ENCODE measurements around the gene TSSK3. TPM values are rescaled to one million over a fixed set of nuclear protein-coding genes. Genes with fewer than 3 reads are reported as not detected.

TSSK3 gene
- total RNA-seq, 1 donor from 2014 or later = 0.90 TPM

DNA sequence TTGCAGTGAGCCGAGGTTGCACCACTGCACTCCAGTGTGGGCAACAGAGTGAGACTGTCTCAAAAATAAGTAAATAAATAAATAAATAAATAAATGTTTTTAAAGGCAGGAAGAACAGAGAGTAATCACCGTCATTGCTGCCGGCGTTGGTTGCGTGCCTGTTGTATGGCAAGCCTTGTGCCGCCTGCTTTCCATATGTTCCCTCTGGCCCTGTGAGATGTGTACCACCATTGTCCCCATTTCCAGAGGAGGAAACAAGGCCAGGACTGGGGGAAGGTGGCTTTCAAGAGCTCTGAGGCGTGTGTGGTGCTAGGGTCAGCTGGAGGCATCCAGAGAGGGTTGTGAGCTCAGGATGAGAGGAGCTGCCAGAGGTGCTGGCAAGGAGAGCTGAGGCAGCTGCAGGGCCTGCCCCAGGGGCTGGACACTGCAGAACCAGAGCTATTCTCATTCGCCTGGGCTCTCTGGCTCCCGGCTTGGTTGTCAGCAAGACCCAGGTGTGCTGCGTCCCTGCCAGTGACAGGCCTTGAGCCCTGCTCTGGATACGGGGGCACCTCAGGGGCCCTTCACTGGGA lies 21.1 kb upstream of the TSSK3 start:
- Mint-ChIP-seq H3K4me1 (ENCODE audit: low read depth) (peaks cover 4% of the 10 kb centered on the region), H3K27me3 (ENCODE audit: low read depth) (no peaks in the 10 kb centered on the region), H3K27ac (ENCODE audit: unreplicated experiment) (no peak overlapping the region), H3K9me3 (ENCODE audit: low read depth) (no peaks in the 10 kb centered on the region), H3K36me3 (ENCODE audit: low read depth) (no peaks in the 10 kb centered on the region), H3K4me3 (ENCODE audit: unreplicated experiment) (no peak overlapping the region)
- TF ChIP-seq CTCF (IDR thresholded peaks at IDR 0.05) = no peak
- no peak for DNase-seq (ENCODE audit: low spot score)

GRCh38 chr1:32341971-32342370 lies 20.4 kb upstream of the TSSK3 start:
- Mint-ChIP-seq H3K9me3 (ENCODE audit: low read depth) (no peaks in the 10 kb centered on the region), H3K4me1 (ENCODE audit: low read depth) (peaks cover under 1% of the 10 kb centered on the region), H3K36me3 (ENCODE audit: low read depth) (no peaks in the 10 kb centered on the region), H3K27ac (ENCODE audit: unreplicated experiment) (no peak overlapping the region), H3K4me3 (ENCODE audit: unreplicated experiment) (no peak overlapping the region), H3K27me3 (ENCODE audit: low read depth) (no peaks in the 10 kb centered on the region)
- DNase-seq (ENCODE audit: low spot score) = no peak
- no peak for TF ChIP-seq CTCF (IDR thresholded peaks at IDR 0.05)

- DNase-seq (ENCODE audit: low spot score) = no peak
- Mint-ChIP-seq H3K27ac (ENCODE audit: unreplicated experiment) (no peak overlapping the region), H3K27me3 (ENCODE audit: low read depth) (no peaks in the 10 kb centered on the region), H3K9me3 (ENCODE audit: low read depth) (no peaks in the 10 kb centered on the region), H3K4me3 (ENCODE audit: unreplicated experiment) (no peak overlapping the region), H3K36me3 (ENCODE audit: low read depth) (no peaks in the 10 kb centered on the region), H3K4me1 (ENCODE audit: low read depth) (no peaks in the 10 kb centered on the region)
- no peak for TF ChIP-seq CTCF (IDR thresholded peaks at IDR 0.05)
Measured at GRCh38 chr1:32342704-32343103, 19.6 kb upstream of the TSSK3 start.

- no peak for TF ChIP-seq CTCF (IDR thresholded peaks at IDR 0.05)
- Mint-ChIP-seq H3K9me3 (ENCODE audit: low read depth) (no peaks in the 10 kb centered on the region), H3K4me3 (ENCODE audit: unreplicated experiment) (no peak overlapping the region), H3K27ac (ENCODE audit: unreplicated experiment) (no peak overlapping the region), H3K36me3 (ENCODE audit: low read depth) (no peaks in the 10 kb centered on the region), H3K27me3 (ENCODE audit: low read depth) (no peaks in the 10 kb centered on the region), H3K4me1 (ENCODE audit: low read depth) (peaks cover 10% of the 10 kb centered on the region)
- DNase-seq (ENCODE audit: low spot score) = no peak
Measured at GRCh38 chr1:32345289-32345827, 17.0 kb upstream of the TSSK3 start.

- no peak for TF ChIP-seq CTCF (IDR thresholded peaks at IDR 0.05)
- no peak for DNase-seq (ENCODE audit: low spot score)
- Mint-ChIP-seq H3K27me3 (ENCODE audit: low read depth) (no peaks in the 10 kb centered on the region), H3K27ac (ENCODE audit: unreplicated experiment) (no peak overlapping the region), H3K4me1 (ENCODE audit: low read depth) (peaks cover 18% of the 10 kb centered on the region), H3K36me3 (ENCODE audit: low read depth) (no peaks in the 10 kb centered on the region), H3K9me3 (ENCODE audit: low read depth) (no peaks in the 10 kb centered on the region), H3K4me3 (ENCODE audit: unreplicated experiment) (no peak overlapping the region)
Measured at GRCh38 chr1:32346532-32347157, 15.7 kb upstream of the TSSK3 start.
